Central memory CD8-positive, alpha-beta T cell (primary cell): ENCODE results near the gene HEATR1.
A peak's percentile ranks its signal among the peaks of the same experiment; 100 is the strongest.

Experiments used
- ATAC-seq: fragments of 150-1000 bp; cut with Tn5 transposase; replicated peaks from 2 replicates; pipeline ENCODE4 v1.10.0; 2022; ENCODE audit warnings: mild to moderate bottlenecking, moderate FRiP score, moderate number of reproducible peaks; ENCODE audit not compliant: poor library complexity, severe bottlenecking; ENCODE audit errors: extremely low read depth
- DNase-seq, 2 donors: peaks; one replicate each; pipeline ENCODE4 v3.0.0; 2021; ENCODE audit warnings: low spot score in 2 of 2
- H3K27ac Mint-ChIP-seq: one replicate; pipeline ENCODE4 v1.8.0; 2022; ENCODE audit warnings: low read depth, mild to moderate bottlenecking, moderate library complexity, mixed read lengths
- H3K27me3 Mint-ChIP-seq: one replicate; pipeline ENCODE4 v1.8.0; 2022; ENCODE audit warnings: mixed read lengths
- H3K36me3 Mint-ChIP-seq: one replicate; pipeline ENCODE4 v1.8.0; 2022; ENCODE audit warnings: mild to moderate bottlenecking, moderate library complexity, mixed read lengths; ENCODE audit not compliant: insufficient read depth
- H3K4me1 Mint-ChIP-seq: one replicate; pipeline ENCODE4 v1.8.0; 2022; ENCODE audit warnings: mixed read lengths
- H3K4me3 Mint-ChIP-seq: one replicate; pipeline ENCODE4 v1.8.0; 2022; ENCODE audit warnings: mild to moderate bottlenecking, moderate library complexity, mixed read lengths
- H3K9me3 Mint-ChIP-seq: one replicate; pipeline ENCODE4 v1.8.0; 2022; ENCODE audit warnings: mixed read lengths

HEATR1 gene

GRCh38 chr1:236524895-236525184 lies 79.5 kb downstream of the HEATR1 start:
- Mint-ChIP-seq H3K4me1 (peaks cover 21% of the 10 kb centered on the region), H3K36me3 (peaks cover 38% of the 10 kb centered on the region), H3K9me3 (no peaks in the 10 kb centered on the region), H3K27me3 (no peaks in the 10 kb centered on the region), H3K4me3 (peak overlapping the region; percentile 98), H3K27ac (peak overlapping the region; percentile 98)
- DNase-seq (no peak), ATAC-seq (no peak)

GRCh38 chr1:236524142-236524894 lies 80.0 kb downstream of the HEATR1 start:
- DNase-seq: peak; percentile 29 to 48
- H3K4me3 Mint-ChIP-seq: peak overlapping the region; percentile 98

DNA sequence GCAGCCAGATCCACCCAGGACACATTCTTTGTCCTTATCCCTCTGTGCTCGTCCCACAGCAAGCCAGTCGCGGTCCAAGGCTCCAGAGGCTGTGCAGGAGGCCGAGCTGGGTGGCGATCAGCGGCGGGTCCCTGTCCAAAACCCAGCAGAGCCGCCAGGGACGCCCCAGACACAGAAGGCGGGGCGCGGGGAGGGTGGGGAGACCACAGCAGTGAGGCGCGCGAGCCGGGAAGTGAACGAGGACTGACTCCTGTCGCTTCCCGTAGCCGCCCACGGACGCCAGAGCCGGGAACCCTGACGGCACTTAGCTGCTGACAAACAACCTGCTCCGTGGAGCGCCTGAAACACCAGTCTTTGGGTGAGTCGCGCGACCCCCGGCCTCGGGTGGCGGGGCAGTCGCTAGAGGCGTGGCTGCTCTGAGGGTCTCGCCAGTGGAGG lies 80.6 kb downstream of the HEATR1 start, which contains the start of gene LGALS8:
Gene LGALS8 (plus strand): TSS at position 279 of the 438 bp plus-strand sequence. CDS start 2,089 bp downstream, outside the sequence.
- DNase-seq (peak; percentile 62 to 73), ATAC-seq (peak; percentile 83)
- Mint-ChIP-seq H3K27ac (peak within 1 kb of the TSS; percentile 98), H3K4me1 (peaks cover 18% of the 10 kb centered on the region), H3K36me3 (peaks cover 34% of the 10 kb centered on the region), H3K27me3 (no peaks in the 10 kb centered on the region), H3K4me3 (peak within 1 kb of the TSS; percentile 98), H3K9me3 (no peaks in the 10 kb centered on the region)

More at GRCh38 chr1:236524142-236524894, 80.0 kb downstream of the HEATR1 start:
- H3K27ac Mint-ChIP-seq: peak overlapping the region; percentile 98
- peak; percentile 92 for ATAC-seq
- no peaks in the 10 kb centered on the region for H3K9me3 Mint-ChIP-seq
- peaks cover 21% of the 10 kb centered on the region for H3K4me1 Mint-ChIP-seq
- H3K36me3 Mint-ChIP-seq: peaks cover 38% of the 10 kb centered on the region
- no peaks in the 10 kb centered on the region for H3K27me3 Mint-ChIP-seq

GRCh38 chr1:236522937-236523703 lies 81.2 kb downstream of the HEATR1 start:
- Mint-ChIP-seq H3K9me3 (no peaks in the 10 kb centered on the region), H3K36me3 (peaks cover 31% of the 10 kb centered on the region), H3K4me1 (peaks cover 21% of the 10 kb centered on the region), H3K4me3 (peak overlapping the region; percentile 98), H3K27ac (peak overlapping the region; percentile 98), H3K27me3 (no peaks in the 10 kb centered on the region)
- ATAC-seq (no peak), DNase-seq (no peak)

DNA sequence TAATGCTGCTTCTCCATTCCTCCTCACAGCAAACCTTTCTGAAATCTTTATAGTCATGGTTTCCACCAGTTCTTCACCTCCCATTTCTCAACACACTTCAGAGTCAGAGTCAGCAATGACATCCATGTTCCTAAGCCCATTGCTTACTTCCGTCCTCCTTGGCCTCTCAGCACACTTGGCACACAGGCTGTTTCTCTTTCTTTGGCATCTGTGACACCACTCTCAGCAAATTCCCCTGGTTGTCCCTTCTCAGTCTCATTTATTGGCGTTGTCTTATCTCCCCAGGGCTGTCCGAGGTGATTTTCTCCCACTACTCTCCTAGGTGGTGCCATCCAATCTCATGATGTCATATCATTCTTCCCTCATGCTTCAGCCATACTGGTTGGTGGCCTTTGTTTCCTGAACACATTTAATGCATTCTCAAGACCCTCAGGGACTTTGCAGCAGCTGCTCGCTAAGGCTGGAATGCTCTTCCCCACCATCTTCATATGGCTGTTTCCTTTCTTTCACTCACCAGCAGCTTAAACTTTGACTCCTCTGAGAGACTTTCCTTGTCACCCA lies 83.8 kb downstream of the HEATR1 start:
- no peak for ATAC-seq
- H3K27me3 Mint-ChIP-seq: no peaks in the 10 kb centered on the region
- H3K4me1 Mint-ChIP-seq: peaks cover 37% of the 10 kb centered on the region
- no peaks in the 10 kb centered on the region for H3K9me3 Mint-ChIP-seq
- peaks cover 20% of the 10 kb centered on the region for H3K36me3 Mint-ChIP-seq
- no peak overlapping the region for H3K4me3 Mint-ChIP-seq
- no peak for DNase-seq
- no peak overlapping the region for H3K27ac Mint-ChIP-seq

DNA sequence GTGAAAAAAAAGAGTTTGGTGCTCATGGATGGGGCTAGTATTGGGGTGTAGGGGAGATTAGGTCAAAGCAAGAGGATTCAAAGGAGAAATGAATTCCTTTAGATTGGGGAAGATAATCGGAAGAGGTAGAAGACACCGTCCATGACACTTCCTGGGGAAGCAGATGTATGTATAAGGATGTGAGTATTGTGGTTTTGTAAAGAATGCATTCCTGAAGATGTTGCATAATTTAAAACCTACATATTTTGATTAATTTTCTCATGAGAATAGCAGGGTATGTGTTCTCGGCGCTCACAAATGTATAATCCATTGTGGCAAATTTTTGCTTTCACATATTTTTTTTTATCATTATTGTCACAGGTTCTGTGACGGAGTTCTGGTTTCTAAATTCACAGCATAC lies 86.0 kb downstream of the HEATR1 start:
- H3K9me3 Mint-ChIP-seq: no peaks in the 10 kb centered on the region
- DNase-seq (no peak), ATAC-seq (no peak)
- H3K4me3 Mint-ChIP-seq: no peak overlapping the region
- H3K36me3 Mint-ChIP-seq: peaks cover 6% of the 10 kb centered on the region
- no peaks in the 10 kb centered on the region for H3K27me3 Mint-ChIP-seq
- H3K27ac Mint-ChIP-seq: no peak overlapping the region
- H3K4me1 Mint-ChIP-seq: peaks cover 25% of the 10 kb centered on the region

DNA sequence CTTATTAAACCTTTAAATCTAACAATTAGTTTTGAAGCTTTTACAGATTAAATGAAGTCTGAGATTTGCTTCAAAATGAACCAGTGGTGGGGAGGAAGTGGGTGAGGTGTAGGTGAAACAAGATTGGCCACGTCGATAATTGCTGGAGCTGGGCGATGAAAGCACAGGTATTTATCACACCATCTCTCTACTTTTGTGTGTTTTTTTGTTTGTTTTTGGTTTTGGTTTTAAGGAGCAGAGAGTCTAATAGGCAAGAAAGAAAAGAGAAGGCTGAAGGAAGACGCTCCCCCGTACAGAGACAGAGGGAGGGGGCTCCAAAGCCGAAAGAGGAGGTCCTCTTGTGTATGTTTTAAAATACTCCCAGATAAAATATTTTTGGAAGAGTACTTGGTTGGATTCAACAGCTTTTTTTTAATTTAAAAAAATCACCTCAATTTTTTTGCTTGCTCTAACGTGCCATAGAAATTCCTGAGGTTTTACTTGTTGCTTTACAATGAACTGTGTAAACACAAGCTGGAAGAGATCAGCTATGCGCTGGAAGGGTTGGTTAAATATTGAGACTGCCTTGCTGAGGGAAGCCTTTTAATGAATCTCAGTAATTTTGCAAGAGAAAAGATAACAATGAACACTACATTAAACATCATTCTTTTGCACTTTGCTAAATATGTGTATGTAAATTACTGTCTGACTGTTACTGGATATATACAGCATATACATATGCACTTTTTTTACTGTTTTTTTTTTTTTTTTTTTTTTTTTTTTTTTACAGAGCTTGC lies 87.2 kb downstream of the HEATR1 start:
- Mint-ChIP-seq H3K4me3 (peak overlapping the region; percentile 63), H3K36me3 (peaks cover 3% of the 10 kb centered on the region), H3K9me3 (no peaks in the 10 kb centered on the region), H3K27ac (peak overlapping the region; percentile 89), H3K4me1 (peaks cover 20% of the 10 kb centered on the region), H3K27me3 (no peaks in the 10 kb centered on the region)
- DNase-seq (no peak), ATAC-seq (peak; percentile 96)

DNA sequence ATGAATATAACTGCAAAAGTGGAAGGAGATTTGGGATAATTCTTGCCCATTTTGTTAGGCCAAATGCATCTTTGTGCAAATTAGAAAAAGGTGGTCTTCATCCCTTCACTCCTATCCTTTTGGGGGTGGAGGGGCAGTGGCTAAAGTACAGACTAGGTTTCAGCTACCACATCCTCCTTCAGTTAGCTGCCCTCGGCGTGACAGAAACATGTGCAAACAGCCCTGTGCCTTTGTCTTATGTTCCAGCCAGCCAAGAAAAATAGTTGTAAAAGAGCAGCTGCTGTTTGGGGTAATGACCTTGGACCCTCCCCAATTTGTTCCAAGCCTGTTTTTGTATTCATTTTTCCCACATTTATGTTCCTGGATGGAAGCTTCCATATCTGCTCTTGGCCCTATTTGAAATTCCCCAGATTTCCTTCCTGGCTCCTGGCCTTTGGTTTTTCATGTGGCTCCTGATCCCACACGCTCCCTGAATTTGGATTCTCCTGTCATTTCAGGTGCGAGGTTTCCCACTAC lies 88.8 kb downstream of the HEATR1 start:
- Mint-ChIP-seq H3K4me3 (no peak overlapping the region), H3K36me3 (peaks cover 3% of the 10 kb centered on the region), H3K27me3 (no peaks in the 10 kb centered on the region), H3K4me1 (peaks cover 20% of the 10 kb centered on the region), H3K27ac (peak overlapping the region; percentile 89), H3K9me3 (no peaks in the 10 kb centered on the region)
- ATAC-seq (no peak), DNase-seq (no peak)

GRCh38 chr1:236514703-236515442 lies 89.4 kb downstream of the HEATR1 start:
- Mint-ChIP-seq H3K4me3 (no peak overlapping the region), H3K27ac (no peak overlapping the region), H3K4me1 (peaks cover 20% of the 10 kb centered on the region), H3K36me3 (peaks cover 3% of the 10 kb centered on the region), H3K27me3 (no peaks in the 10 kb centered on the region), H3K9me3 (no peaks in the 10 kb centered on the region)
- no peak for ATAC-seq
- no peak for DNase-seq

- no peaks in the 10 kb centered on the region for H3K27me3 Mint-ChIP-seq
- no peak overlapping the region for H3K27ac Mint-ChIP-seq
- DNase-seq (no peak), ATAC-seq (no peak)
- H3K9me3 Mint-ChIP-seq: no peaks in the 10 kb centered on the region
- H3K4me1 Mint-ChIP-seq: peaks cover 17% of the 10 kb centered on the region
- no peak overlapping the region for H3K4me3 Mint-ChIP-seq
- peaks cover 3% of the 10 kb centered on the region for H3K36me3 Mint-ChIP-seq
Measured at GRCh38 chr1:236511735-236512418, 92.4 kb downstream of the HEATR1 start.

DNA sequence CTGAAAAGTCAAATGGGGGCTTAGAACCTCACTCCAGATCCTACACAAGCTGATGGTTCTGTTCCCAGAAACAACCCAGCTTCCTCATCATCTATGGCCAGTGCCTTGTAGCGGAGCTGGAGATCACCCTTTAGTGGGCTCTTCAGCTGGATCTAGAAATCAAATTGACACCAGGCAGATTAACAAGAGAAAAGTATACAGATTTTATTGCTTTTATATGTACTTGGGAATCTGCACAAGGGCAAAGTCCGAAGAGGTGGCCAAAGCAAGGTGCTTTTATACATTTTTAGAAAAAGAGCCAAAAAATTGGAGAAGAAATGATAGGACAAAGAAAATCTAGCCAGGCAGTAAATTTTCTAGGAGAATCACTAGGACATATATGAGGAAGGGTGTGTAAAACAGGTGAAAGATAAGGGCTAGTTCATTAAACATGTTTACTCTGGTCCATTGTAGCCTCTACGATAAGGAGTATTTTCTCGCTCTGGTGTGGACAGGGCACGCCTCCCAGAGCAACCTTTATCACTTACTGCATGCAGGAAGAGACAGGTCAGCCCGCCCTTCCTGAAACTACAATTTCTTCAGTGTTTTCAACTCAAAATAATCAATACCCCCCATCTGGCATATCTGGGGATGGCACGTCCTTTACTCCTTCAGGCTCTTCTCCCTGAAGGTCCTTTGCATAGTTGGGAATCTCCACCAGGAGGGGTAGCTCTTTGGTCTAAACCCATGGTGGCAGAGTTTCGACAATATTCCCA lies 94.5 kb downstream of the HEATR1 start:
- ATAC-seq: no peak
- H3K4me1 Mint-ChIP-seq: peaks cover 8% of the 10 kb centered on the region
- H3K27ac Mint-ChIP-seq: no peak overlapping the region
- no peaks in the 10 kb centered on the region for H3K27me3 Mint-ChIP-seq
- H3K9me3 Mint-ChIP-seq: no peaks in the 10 kb centered on the region
- no peak for DNase-seq
- H3K36me3 Mint-ChIP-seq: peaks cover 1% of the 10 kb centered on the region
- no peak overlapping the region for H3K4me3 Mint-ChIP-seq
